ENCODE measurements around the gene EPAS1.

DNA sequence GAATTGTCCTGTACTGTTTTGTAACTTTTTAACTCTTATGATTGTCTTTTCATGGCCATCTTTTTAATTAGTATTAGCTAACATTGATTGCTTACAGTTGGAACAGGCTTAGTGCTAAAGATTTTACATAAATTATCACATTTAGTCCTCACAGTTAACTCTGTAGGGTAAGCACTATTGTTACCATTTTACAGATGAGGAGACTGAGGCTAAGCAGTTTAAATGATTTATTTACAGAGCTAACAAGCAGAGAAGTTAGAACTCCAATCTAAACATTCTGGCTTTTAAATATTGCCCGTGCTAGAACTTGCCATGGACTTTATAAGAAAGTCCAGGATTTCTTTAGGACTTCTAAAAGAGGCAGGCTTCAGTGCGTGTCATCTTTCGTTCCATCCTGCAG lies 48.6 kb downstream of the EPAS1 start:
- TF ChIP-seq, protein P1, sequence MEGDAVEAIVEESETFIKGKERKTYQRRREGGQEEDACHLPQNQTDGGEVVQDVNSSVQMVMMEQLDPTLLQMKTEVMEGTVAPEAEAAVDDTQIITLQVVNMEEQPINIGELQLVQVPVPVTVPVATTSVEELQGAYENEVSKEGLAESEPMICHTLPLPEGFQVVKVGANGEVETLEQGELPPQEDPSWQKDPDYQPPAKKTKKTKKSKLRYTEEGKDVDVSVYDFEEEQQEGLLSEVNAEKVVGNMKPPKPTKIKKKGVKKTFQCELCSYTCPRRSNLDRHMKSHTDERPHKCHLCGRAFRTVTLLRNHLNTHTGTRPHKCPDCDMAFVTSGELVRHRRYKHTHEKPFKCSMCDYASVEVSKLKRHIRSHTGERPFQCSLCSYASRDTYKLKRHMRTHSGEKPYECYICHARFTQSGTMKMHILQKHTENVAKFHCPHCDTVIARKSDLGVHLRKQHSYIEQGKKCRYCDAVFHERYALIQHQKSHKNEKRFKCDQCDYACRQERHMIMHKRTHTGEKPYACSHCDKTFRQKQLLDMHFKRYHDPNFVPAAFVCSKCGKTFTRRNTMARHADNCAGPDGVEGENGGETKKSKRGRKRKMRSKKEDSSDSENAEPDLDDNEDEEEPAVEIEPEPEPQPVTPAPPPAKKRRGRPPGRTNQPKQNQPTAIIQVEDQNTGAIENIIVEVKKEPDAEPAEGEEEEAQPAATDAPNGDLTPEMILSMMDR (IDR thresholded peaks at IDR 0.05), result no peak
- no peak for TF ChIP-seq POLR2AphosphoS5 (IDR thresholded peaks at IDR 0.05)
- no peak for TF ChIP-seq POLR2A (IDR thresholded peaks at IDR 0.05)

Data from breast epithelium (tissue), 3 donors.